Measurements from ENCODE around the gene RREB1. TPM values are rescaled to one million over a fixed set of nuclear protein-coding genes. Genes with fewer than 3 reads are reported as not detected.

Gene RREB1
- total and polyA plus RNA-seq, 12 donors, result 3.0 to 47.1 (median 36.1) TPM

- Histone ChIP-seq H3K27ac (no peak overlapping the region), H3K4me1 (peaks cover 0 to 43% (median 6%) of the 10 kb centered on the region in 9 donors), H3K27me3 (no peaks in the 10 kb centered on the region), H3K36me3 (peaks cover 0 to 98% (median 37%) of the 10 kb centered on the region in 9 donors), H3K4me3 (no peak overlapping the region), H3K9me3 (no peaks in the 10 kb centered on the region)
- ATAC-seq (no peak), DNase-seq (no peak)
- 98 to 100% methylated on average over 1 of the region's 1 CpG for WGBS, 2 donors
- intact Hi-C loops (cut with DNase I), result no loop called here
- TF ChIP-seq CTCF (IDR thresholded peaks at IDR 0.05), result no peak
These were observed 76.7 kb downstream of the RREB1 start for GRCh38 chr6:7184502-7184901.

GRCh38 chr6:7185561-7185960 lies 77.8 kb downstream of the RREB1 start:
- H3K36me3 ChIP-seq, result peaks cover 0 to 98% (median 39%) of the 10 kb centered on the region in 9 donors
- DNase-seq (no peak), ATAC-seq (no peak)
- no peaks in the 10 kb centered on the region for H3K27me3 ChIP-seq
- no peak for TF ChIP-seq CTCF (IDR thresholded peaks at IDR 0.05)
- no peaks in the 10 kb centered on the region for H3K9me3 ChIP-seq
- H3K4me1 ChIP-seq, result peaks cover 0 to 45% (median 6%) of the 10 kb centered on the region in 9 donors
- intact Hi-C loops (cut with DNase I), result no loop called here
- H3K27ac ChIP-seq, result no peak overlapping the region
- 95 to 98% methylated on average over 4 of the region's 4 CpGs for WGBS, 2 donors
- H3K4me3 ChIP-seq, result no peak overlapping the region

- Histone ChIP-seq H3K4me3 (no peak overlapping the region), H3K27me3 (no peaks in the 10 kb centered on the region), H3K36me3 (peaks cover 0 to 97% (median 25%) of the 10 kb centered on the region in 9 donors), H3K4me1 (peaks cover 0 to 34% (median 2%) of the 10 kb centered on the region in 9 donors), H3K27ac (peak overlapping the region in 3 of 10 donors; percentile 24 to 81 (median 28)), H3K9me3 (no peaks in the 10 kb centered on the region)
- no peak for TF ChIP-seq CTCF (IDR thresholded peaks at IDR 0.05)
- DNase-seq (no peak), ATAC-seq (peak in 7 of 8 donors; percentile 22 to 74 (median 44))
- 84 to 86% methylated on average over 5 of the region's 5 CpGs for WGBS, 2 donors
- intact Hi-C loops (cut with DNase I), result no loop called here
These were observed 80.7 kb downstream of the RREB1 start for GRCh38 chr6:7188492-7188891.

GRCh38 chr6:7189101-7189758 lies 81.5 kb downstream of the RREB1 start:
- intact Hi-C loops (cut with DNase I), result no loop called here
- Histone ChIP-seq H3K27me3 (no peaks in the 10 kb centered on the region), H3K9me3 (no peaks in the 10 kb centered on the region), H3K4me3 (no peak overlapping the region), H3K36me3 (peaks cover 0 to 98% (median 25%) of the 10 kb centered on the region in 9 donors), H3K27ac (peak overlapping the region in 4 of 10 donors; percentile 23 to 81 (median 26)), H3K4me1 (peaks cover 0 to 34% (median 0%) of the 10 kb centered on the region in 9 donors)
- no peak for DNase-seq
- ATAC-seq, result peak in 5 of 8 donors; percentile 41 to 89 (median 74)
- peak in 1 of 9 donors; percentile 24 for TF ChIP-seq CTCF (IDR thresholded peaks at IDR 0.05)
- WGBS, 2 donors, result 75 to 78% methylated on average over 9 of the region's 9 CpGs

Measured in heart right ventricle (tissue), 16 donors.